GM18507 (cell line): ENCODE results near the gene SHC4.
"Not testable (repeated sequence)": the region's sequence is repeated elsewhere in the genome, so short reads cannot be mapped to it uniquely, and the experiment has no call there.

Source experiments
- DNase-seq: peaks from one replicate; pipeline ENCODE4 v3.0.0; 2011; ENCODE audit warnings: low read depth; ENCODE audit not compliant: insufficient read length; ENCODE audit errors: extremely low spot score
- FAIRE-seq: peaks from 2 replicates; lab custom pipeline; 2011; peaks lifted over from hg19 to GRCh38; lab: Jason Lieb, UNC

Gene SHC4

GRCh38 chr15:48862705-48863104, 101.0 kb downstream of the SHC4 start:
- FAIRE-seq, result no peak
- no peak for DNase-seq

GRCh38 chr15:48861813-48862431, 101.8 kb downstream of the SHC4 start:
- no peak for DNase-seq
- FAIRE-seq, result peak; percentile 85

- DNase-seq (no peak), FAIRE-seq (no peak)
Measured at GRCh38 chr15:48859426-48859825, 104.3 kb downstream of the SHC4 start.

GRCh38 chr15:48858401-48858800, 105.3 kb downstream of the SHC4 start:
- FAIRE-seq (no peak), DNase-seq (no peak)

GRCh38 chr15:48856942-48857341, 106.8 kb downstream of the SHC4 start:
- DNase-seq (no peak), FAIRE-seq (no peak)

- FAIRE-seq (no peak), DNase-seq (no peak)
Measured at GRCh38 chr15:48855501-48856440, 107.9 kb downstream of the SHC4 start.

GRCh38 chr15:48854434-48854833, 109.3 kb downstream of the SHC4 start:
- FAIRE-seq, DNase-seq: not testable (repeated sequence)

GRCh38 chr15:48851956-48852355, 111.8 kb downstream of the SHC4 start:
- DNase-seq (no peak), FAIRE-seq (no peak)

- FAIRE-seq (peak; percentile 56), DNase-seq (no peak)
Measured at GRCh38 chr15:48850648-48851047, 113.1 kb downstream of the SHC4 start.

GRCh38 chr15:48845123-48845522, 118.6 kb downstream of the SHC4 start:
- no peak for FAIRE-seq
- DNase-seq, result no peak

- FAIRE-seq, result no peak
Measured at GRCh38 chr15:48842501-48842900, 121.2 kb downstream of the SHC4 start.

GRCh38 chr15:48834756-48835155, 129.0 kb downstream of the SHC4 start:
- FAIRE-seq (no peak), DNase-seq (no peak)

More at GRCh38 chr15:48842501-48842900, 121.2 kb downstream of the SHC4 start:
- DNase-seq, result no peak

- FAIRE-seq (no peak), DNase-seq (no peak)
Measured at GRCh38 chr15:48833526-48834239, 130.0 kb downstream of the SHC4 start.

- FAIRE-seq, result no peak
- DNase-seq, result no peak
Measured at GRCh38 chr15:48832648-48833047, 131.1 kb downstream of the SHC4 start.

- DNase-seq (no peak), FAIRE-seq (no peak)
Measured at GRCh38 chr15:48828906-48829305, 134.8 kb downstream of the SHC4 start.

- no peak for FAIRE-seq
- DNase-seq, result no peak
Measured at GRCh38 chr15:48828471-48828870, 135.2 kb downstream of the SHC4 start.

GRCh38 chr15:48825075-48825474, 138.6 kb downstream of the SHC4 start:
- DNase-seq, result no peak
- no peak for FAIRE-seq

GRCh38 chr15:48823706-48824105, 140.0 kb downstream of the SHC4 start:
- no peak for FAIRE-seq
- DNase-seq, result no peak

- DNase-seq, result no peak
- FAIRE-seq, result no peak
Measured at GRCh38 chr15:48823237-48823636, 140.5 kb downstream of the SHC4 start.

GRCh38 chr15:48814286-48814685, 149.4 kb downstream of the SHC4 start:
- DNase-seq (no peak), FAIRE-seq (no peak)
